HEK293 (cell line): ENCODE measurements around the gene KBTBD13.

Source experiments
- CTCF ChIA-PET: fragments of 350-600 bp; formaldehyde crosslinking; extraction: SDS; loops from one replicate; lab custom pipeline; 2021; ENCODE audit warnings: antibody characterized with exemption; lab: Yijun Ruan, JAX
- POLR2A ChIA-PET: fragments of 300-600 bp; formaldehyde crosslinking; extraction: SDS; loops from one replicate; lab custom pipeline; 2020; ENCODE audit warnings: antibody characterized with exemption, inconsistent platforms; lab: Yijun Ruan, JAX
- H3K27ac ChIP-seq: fragments of 200-500 bp; sonication (Bioruptor generic); 2 replicates; pipeline ENCODE4 v1.5.1; 2014; ENCODE audit warnings: low read depth, low read length, control low read depth, inconsistent platforms; ENCODE audit errors: extremely low read depth
- H3K36me3 ChIP-seq, 2 experiments: fragments of 200-500 bp in 1 of 2; sonication (Bioruptor generic) in 1 of 2; 1 replicate in 1 of 2; 2 replicates in 1 of 2; pipeline ENCODE4 v1.5.1; 2014 to 2017; ENCODE audit warnings: inconsistent platforms in 2 of 2, low read length in 2 of 2; ENCODE audit not compliant: control insufficient read depth in 2 of 2, insufficient read depth in 1 of 2
- H3K4me1 ChIP-seq: fragments of 200-500 bp; sonication (Bioruptor generic); 2 replicates; pipeline ENCODE4 v1.5.1; 2014; ENCODE audit warnings: mild to moderate bottlenecking, low read length, inconsistent platforms; ENCODE audit not compliant: control insufficient read depth, insufficient read depth
- H3K4me3 ChIP-seq: 2 replicates; pipeline ENCODE4 v1.5.1; 2011; ENCODE audit warnings: low read depth, mild to moderate bottlenecking, control low read depth, low read length, moderate library complexity
- H3K9me3 ChIP-seq: fragments of 200-500 bp; sonication (Bioruptor generic); 2 replicates; pipeline ENCODE4 v1.5.1; 2014; ENCODE audit warnings: low read depth, low read length, inconsistent platforms; ENCODE audit not compliant: control insufficient read depth, insufficient read depth
- GLIS1 ChIP-seq: fragments of 450-650 bp; formaldehyde crosslinking; IDR thresholded peaks from 2 replicates; pipeline ENCODE4 v1.5.1; 2016; ENCODE audit warnings: missing biosample characterization, missing genetic modification characterization
- HOXD13 ChIP-seq: sonication (generic); formaldehyde crosslinking; IDR thresholded peaks from 2 replicates; pipeline ENCODE4 v1.8.0; 2022; ENCODE audit warnings: missing genetic modification reagents, borderline replicate concordance
- KLF16 ChIP-seq: fragments of 450-650 bp; formaldehyde crosslinking; IDR thresholded peaks from 2 replicates; pipeline ENCODE4 v1.5.1; 2017; ENCODE audit warnings: missing biosample characterization, missing genetic modification characterization
- RBAK ChIP-seq: fragments of 450-650 bp; formaldehyde crosslinking; IDR thresholded peaks from 2 replicates; pipeline ENCODE4 v1.5.1; 2016; ENCODE audit warnings: missing biosample characterization, missing genetic modification characterization
- ZBTB17 ChIP-seq: fragments of 450-650 bp; formaldehyde crosslinking; IDR thresholded peaks from 2 replicates; pipeline ENCODE4 v1.5.1; 2016; ENCODE audit warnings: missing biosample characterization, missing genetic modification characterization
- ZBTB48 ChIP-seq: fragments of 450-650 bp; formaldehyde crosslinking; IDR thresholded peaks from 2 replicates; pipeline ENCODE4 v1.5.1; 2016; ENCODE audit warnings: missing biosample characterization, missing genetic modification characterization
- ZFP69B ChIP-seq: fragments of 450-650 bp; formaldehyde crosslinking; IDR thresholded peaks from 2 replicates; pipeline ENCODE4 v1.5.1; 2016; ENCODE audit warnings: missing biosample characterization, missing genetic modification characterization
- ZNF112 ChIP-seq: fragments of 450-650 bp; formaldehyde crosslinking; IDR thresholded peaks from 2 replicates; pipeline ENCODE4 v1.5.0; 2017; ENCODE audit warnings: missing biosample characterization, missing genetic modification characterization
- ZNF426 ChIP-seq: fragments of 450-650 bp; formaldehyde crosslinking; IDR thresholded peaks from 2 replicates; pipeline ENCODE4 v1.5.1; 2017; ENCODE audit warnings: missing biosample characterization, missing genetic modification characterization, mild to moderate bottlenecking, inconsistent platforms, moderate library complexity
- ZNF529 ChIP-seq: fragments of 450-650 bp; formaldehyde crosslinking; IDR thresholded peaks from 2 replicates; pipeline ENCODE4 v1.5.1; 2017; ENCODE audit warnings: missing genetic modification characterization, missing biosample characterization; ENCODE audit not compliant: insufficient replicate concordance
- ZNF600 ChIP-seq: fragments of 450-650 bp; formaldehyde crosslinking; IDR thresholded peaks from 2 replicates; pipeline ENCODE4 v1.5.1; 2016; ENCODE audit warnings: missing biosample characterization, missing genetic modification characterization
- ZNF654 ChIP-seq: fragments of 450-650 bp; formaldehyde crosslinking; IDR thresholded peaks from 2 replicates; pipeline ENCODE4 v1.5.1; 2016; ENCODE audit warnings: low read depth, missing biosample characterization, missing genetic modification characterization
- ZNF785 ChIP-seq: fragments of 450-650 bp; formaldehyde crosslinking; IDR thresholded peaks from 2 replicates; pipeline ENCODE4 v1.5.1; 2016; ENCODE audit warnings: missing biosample characterization, missing genetic modification characterization
- TF ChIP-seq, protein P1 (sequence below): fragments of 450-650 bp; formaldehyde crosslinking; IDR thresholded peaks from 2 replicates; pipeline ENCODE4 v1.5.1; 2016; ENCODE audit warnings: missing biosample characterization, missing genetic modification characterization
- TF ChIP-seq, protein P2 (sequence below): fragments of 450-650 bp; formaldehyde crosslinking; IDR thresholded peaks from 2 replicates; pipeline ENCODE4 v1.5.1; 2016; ENCODE audit warnings: missing biosample characterization, missing genetic modification characterization, low read depth
- TF ChIP-seq, protein P3 (sequence below): fragments of 450-650 bp; formaldehyde crosslinking; IDR thresholded peaks from 2 replicates; pipeline ENCODE4 v1.5.1; 2016; ENCODE audit warnings: missing biosample characterization, missing genetic modification characterization

KBTBD13 gene

DNA sequence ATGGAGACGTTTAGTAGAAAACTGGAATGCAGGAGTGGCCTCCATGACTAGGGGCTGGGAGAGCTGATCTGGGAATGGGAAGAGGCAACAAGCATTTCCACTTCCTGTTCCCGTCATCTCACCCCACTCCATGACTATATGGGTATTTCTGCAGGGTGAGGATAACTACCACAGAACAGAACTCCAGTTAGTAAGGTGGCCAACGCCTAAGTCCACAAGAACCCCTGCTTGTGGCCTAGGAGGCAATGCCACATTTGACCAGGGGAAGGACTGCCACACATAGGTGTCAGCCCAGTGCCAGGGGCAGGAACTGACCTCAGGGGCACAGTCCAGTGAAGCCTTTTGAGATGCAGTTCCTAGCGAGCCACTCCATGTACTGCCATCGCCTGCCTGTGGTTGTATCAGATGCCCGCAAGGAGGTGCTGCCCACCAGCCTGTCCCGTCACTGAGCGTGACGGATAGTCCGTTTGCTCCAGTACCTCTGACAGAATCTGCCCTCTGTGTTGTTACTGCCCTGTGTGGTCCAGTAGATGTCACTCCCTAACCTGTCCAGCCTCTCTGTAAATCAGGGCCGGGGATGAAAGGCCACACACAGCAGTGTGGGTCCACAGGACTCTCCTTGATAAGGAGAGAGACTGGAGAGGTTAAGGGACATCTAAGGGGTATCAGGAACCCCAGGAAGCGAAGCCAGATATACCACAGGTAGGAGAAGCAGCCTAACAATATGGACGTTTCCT, 43.6 kb upstream of the KBTBD13 start:
- H3K27ac ChIP-seq, result no peak overlapping the region
- no peak for TF ChIP-seq HOXD13 (CRISPR knock-in tag)
- 0 out of 2 replicates have a peak, but pooled peaks have one; percentile 26 for TF ChIP-seq ZNF785 (tag by site-specific recombination)
- TF ChIP-seq ZBTB48 (tag by site-specific recombination), result peak; percentile 40; the same call in 1 of the 2 replicates
- TF ChIP-seq, protein P1, sequence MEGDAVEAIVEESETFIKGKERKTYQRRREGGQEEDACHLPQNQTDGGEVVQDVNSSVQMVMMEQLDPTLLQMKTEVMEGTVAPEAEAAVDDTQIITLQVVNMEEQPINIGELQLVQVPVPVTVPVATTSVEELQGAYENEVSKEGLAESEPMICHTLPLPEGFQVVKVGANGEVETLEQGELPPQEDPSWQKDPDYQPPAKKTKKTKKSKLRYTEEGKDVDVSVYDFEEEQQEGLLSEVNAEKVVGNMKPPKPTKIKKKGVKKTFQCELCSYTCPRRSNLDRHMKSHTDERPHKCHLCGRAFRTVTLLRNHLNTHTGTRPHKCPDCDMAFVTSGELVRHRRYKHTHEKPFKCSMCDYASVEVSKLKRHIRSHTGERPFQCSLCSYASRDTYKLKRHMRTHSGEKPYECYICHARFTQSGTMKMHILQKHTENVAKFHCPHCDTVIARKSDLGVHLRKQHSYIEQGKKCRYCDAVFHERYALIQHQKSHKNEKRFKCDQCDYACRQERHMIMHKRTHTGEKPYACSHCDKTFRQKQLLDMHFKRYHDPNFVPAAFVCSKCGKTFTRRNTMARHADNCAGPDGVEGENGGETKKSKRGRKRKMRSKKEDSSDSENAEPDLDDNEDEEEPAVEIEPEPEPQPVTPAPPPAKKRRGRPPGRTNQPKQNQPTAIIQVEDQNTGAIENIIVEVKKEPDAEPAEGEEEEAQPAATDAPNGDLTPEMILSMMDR (tag by site-specific recombination), result peak; percentile 83
- no peak for TF ChIP-seq ZNF426 (tag by site-specific recombination)
- TF ChIP-seq ZNF600 (tag by site-specific recombination), result peak; percentile 73
- TF ChIP-seq ZNF654 (tag by site-specific recombination), result peak; percentile 49
- TF ChIP-seq, protein P2, sequence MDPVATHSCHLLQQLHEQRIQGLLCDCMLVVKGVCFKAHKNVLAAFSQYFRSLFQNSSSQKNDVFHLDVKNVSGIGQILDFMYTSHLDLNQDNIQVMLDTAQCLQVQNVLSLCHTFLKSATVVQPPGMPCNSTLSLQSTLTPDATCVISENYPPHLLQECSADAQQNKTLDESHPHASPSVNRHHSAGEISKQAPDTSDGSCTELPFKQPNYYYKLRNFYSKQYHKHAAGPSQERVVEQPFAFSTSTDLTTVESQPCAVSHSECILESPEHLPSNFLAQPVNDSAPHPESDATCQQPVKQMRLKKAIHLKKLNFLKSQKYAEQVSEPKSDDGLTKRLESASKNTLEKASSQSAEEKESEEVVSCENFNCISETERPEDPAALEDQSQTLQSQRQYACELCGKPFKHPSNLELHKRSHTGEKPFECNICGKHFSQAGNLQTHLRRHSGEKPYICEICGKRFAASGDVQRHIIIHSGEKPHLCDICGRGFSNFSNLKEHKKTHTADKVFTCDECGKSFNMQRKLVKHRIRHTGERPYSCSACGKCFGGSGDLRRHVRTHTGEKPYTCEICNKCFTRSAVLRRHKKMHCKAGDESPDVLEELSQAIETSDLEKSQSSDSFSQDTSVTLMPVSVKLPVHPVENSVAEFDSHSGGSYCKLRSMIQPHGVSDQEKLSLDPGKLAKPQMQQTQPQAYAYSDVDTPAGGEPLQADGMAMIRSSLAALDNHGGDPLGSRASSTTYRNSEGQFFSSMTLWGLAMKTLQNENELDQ, result no peak
- TF ChIP-seq ZBTB17 (tag by site-specific recombination), result 0 out of 2 replicates have a peak, but pooled peaks have one; percentile 11
- no peak for TF ChIP-seq KLF16 (tag by site-specific recombination)
- TF ChIP-seq RBAK (tag by site-specific recombination), result no peak
- no peak for TF ChIP-seq ZNF112 (tag by site-specific recombination)
- peak; percentile 18; the same call in 1 of the 2 replicates for TF ChIP-seq GLIS1 (tag by site-specific recombination)
- 0 out of 2 replicates have a peak, but pooled peaks have one; percentile 38 for TF ChIP-seq ZFP69B
- no peak for TF ChIP-seq ZNF529
- TF ChIP-seq, protein P3, sequence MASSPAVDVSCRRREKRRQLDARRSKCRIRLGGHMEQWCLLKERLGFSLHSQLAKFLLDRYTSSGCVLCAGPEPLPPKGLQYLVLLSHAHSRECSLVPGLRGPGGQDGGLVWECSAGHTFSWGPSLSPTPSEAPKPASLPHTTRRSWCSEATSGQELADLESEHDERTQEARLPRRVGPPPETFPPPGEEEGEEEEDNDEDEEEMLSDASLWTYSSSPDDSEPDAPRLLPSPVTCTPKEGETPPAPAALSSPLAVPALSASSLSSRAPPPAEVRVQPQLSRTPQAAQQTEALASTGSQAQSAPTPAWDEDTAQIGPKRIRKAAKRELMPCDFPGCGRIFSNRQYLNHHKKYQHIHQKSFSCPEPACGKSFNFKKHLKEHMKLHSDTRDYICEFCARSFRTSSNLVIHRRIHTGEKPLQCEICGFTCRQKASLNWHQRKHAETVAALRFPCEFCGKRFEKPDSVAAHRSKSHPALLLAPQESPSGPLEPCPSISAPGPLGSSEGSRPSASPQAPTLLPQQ (tag by site-specific recombination), result peak; percentile 48
- no peak overlapping the region for H3K4me3 ChIP-seq
- ChIA-PET POLR2A (interaction anchor here (1.0 kb wide), 1 partner anchor 28 kb away, joined by 3 read pairs; no protein-coding TSS in a partner anchor), CTCF (interaction anchor here (0.6 to 1.4 kb wide), 6 partner anchors 14 to 254 kb away, joined by 3 to 15 read pairs (median 4); no protein-coding TSS in a partner anchor)
- H3K4me1 ChIP-seq, result no peaks in the 10 kb centered on the region
- H3K36me3 ChIP-seq, result no peaks in the 10 kb centered on the region
- H3K9me3 ChIP-seq, result no peaks in the 10 kb centered on the region

DNA sequence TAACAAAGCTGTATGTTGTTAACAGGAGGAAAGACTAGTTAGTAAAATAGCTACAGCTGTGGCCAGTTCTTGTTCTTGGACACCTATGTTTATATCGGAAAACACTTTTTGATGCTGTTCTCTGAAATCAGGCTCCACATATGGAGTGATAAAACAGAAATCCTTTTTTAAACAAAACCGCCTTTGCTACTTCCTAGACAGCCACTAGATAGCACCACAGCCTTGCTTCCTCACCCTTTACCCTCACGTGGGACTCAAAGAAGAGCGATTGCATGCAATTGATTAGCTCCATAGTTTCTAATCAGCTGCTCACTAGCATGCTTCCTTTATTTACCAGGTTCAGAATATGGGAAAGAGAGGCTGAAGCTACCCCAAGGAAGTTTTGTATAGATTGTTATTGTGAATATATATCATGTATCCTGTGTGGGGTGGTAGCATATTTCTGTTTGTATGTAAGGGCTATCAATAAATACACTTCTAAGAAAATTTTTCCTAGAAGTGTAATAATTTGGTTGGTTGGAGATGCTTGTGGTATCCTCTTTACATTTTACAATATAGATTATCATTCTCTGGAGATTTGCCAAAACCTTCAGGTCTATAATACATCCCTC, 42.8 kb upstream of the KBTBD13 start:
- POLR2A ChIA-PET, result interaction anchor here (1.0 kb wide), 1 partner anchor 29 kb away, joined by 3 read pairs; no protein-coding TSS in a partner anchor
- Histone ChIP-seq H3K4me3 (no peak overlapping the region), H3K27ac (no peak overlapping the region), H3K9me3 (no peaks in the 10 kb centered on the region), H3K4me1 (no peaks in the 10 kb centered on the region), H3K36me3 (no peaks in the 10 kb centered on the region)
- no peak for TF ChIP-seq ZNF529
- TF ChIP-seq, protein P1 (tag by site-specific recombination), result 0 out of 2 replicates have a peak, but pooled peaks have one; percentile 8
- peak; percentile 60 for TF ChIP-seq ZNF654 (tag by site-specific recombination)
- CTCF ChIA-PET, result interaction anchor here (0.5 to 1.9 kb wide), 16 partner anchors 9 to 413 kb away, joined by 3 to 15 read pairs (median 3); partner anchors contain the start of gene PDCD7
